RPMI7951 (cell line): ENCODE results near the gene STX1A. TPM values are rescaled to one million over a fixed set of nuclear protein-coding genes. Genes with fewer than 3 reads are reported as not detected.
"Not testable (repeated sequence)": the region's sequence is repeated elsewhere in the genome, so short reads cannot be mapped to it uniquely, and the experiment has no call there.

Source experiments
- DNase-seq: peaks from one replicate; pipeline ENCODE4 v3.0.0-alpha.2; 2012; ENCODE audit warnings: low read depth
- total RNA-seq: library from RNA; depleted of rRNA; stranded (reverse); fragments of >200 nt; shearing (Covaris generic); gene quantifications from 2 replicates; pipeline ENCODE4 v1.2.3, GENCODE V29; 2014

Gene STX1A
- total RNA-seq, 1 experiment from 2014 or later, result 36.4 TPM

DNA sequence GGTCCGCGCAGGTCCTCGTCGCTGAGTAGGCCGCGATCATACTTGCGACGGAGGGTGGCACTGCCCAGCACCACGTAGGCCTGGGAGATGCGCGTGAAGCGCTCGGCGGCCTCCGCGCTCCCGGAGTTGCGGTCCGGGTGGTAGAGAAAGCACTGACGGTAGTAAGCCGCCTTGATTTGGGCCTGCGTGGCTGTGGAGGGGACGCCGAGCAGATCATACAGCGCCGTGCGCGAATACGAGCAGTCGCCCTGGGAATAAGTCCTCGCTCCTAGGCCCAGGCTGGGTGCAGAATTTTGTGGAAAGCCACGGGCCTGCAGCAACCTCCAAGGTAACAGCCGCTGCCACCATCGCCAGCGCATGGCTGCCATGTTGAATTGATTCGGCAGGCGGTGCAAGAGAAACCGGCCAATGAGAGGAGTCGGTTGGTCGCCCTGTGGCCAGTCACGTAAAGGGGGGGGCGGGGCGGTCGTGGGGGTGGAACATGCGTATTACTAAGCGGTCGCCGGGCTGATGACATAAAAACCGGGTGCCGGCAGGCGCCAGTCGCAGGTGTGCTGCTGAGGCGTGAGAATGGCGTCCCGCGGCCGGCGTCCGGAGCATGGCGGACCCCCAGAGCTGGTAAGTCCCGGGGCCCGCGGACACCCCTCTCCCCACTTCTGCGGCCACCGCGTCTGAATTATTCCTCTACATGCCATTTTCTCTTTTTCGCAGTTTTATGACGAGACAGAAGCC lies 36.2 kb downstream of the STX1A start, which contains the start of the genes BUD23 and DNAJC30:
BUD23 (plus strand) TSS at position 542 of the 732 bp plus-strand sequence; CDS start at position 571, 29 bp downstream.
DNAJC30 (minus strand) TSS at position 398 of the 732 bp plus-strand sequence; CDS start at position 368, 30 bp downstream.
- DNase-seq, result peak; percentile 93

DNA sequence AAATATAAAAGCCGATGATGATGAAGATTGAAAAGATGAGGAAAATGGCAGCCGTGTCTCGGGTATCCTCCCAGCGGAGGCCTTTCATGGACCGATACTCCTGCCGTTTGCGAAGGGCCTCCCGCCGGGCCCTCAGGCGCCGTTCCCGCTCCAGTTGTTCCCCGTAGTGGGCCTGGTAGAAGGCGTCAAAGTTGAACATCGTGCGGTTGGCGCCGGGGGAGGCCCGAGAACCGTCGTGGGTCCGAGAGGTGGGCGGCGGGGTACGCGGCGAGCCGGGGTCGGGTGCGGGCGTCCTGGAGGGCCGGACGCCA lies 36.8 kb downstream of the STX1A start:
- no peak for DNase-seq

DNA sequence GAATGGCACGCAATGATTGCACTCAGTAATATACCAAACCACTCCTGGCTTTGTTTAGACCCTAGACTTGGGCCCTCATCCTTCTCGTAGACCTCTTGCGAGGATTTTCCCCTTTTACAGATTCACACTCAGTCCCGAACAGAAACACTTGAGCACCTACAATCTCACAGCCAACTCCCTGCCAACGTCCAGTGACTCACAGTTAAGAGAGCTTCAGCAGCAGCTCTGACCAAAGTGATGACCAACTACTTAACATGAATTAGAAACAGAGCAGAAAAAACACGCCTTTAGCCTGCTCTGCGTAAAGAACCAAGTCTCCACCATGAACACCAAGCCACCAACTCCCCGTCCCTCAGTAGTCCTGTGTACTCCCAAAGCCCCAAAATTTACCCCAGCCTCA lies 38.4 kb downstream of the STX1A start:
- DNase-seq, result peak; percentile 49

DNA sequence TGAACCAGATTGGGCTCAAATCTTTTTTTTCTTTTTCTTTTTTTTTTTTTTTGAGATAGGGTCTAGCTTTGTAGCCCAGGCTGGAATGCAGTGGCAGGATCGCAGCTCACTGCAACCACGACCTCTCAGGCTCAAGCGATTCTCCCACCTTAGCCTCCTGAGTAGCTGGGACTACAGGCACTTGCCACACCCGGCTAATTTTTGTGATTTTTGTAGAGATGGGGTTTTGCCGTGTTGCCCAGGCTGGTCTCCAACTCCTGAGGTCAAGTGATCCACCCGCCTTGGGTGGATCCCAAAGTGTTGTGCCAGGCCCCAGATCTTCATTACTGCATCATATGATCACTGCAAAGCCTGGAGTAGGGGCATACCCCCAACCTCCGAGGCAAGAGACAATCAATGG lies 39.0 kb downstream of the STX1A start:
- DNase-seq, result no peak

DNA sequence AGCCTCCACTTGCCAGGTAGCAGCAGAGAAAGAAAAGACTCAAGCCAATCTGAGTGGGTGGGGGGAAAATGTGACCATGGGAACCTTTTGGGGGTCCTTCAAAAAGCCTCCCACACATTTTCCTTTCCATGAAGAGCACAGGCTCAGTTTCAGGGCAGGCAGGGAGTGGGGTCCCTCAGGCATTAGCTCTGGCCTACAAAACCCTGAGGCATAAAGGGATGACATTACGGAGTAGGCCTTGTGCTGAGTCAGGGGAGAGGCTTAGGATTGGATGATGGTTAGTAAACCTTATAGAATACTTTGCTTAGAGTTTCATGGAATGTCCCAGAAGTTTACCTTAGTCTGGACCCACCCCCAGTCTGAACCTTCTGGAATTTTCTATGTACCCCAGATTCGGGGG lies 39.8 kb downstream of the STX1A start:
- no peak for DNase-seq

DNA sequence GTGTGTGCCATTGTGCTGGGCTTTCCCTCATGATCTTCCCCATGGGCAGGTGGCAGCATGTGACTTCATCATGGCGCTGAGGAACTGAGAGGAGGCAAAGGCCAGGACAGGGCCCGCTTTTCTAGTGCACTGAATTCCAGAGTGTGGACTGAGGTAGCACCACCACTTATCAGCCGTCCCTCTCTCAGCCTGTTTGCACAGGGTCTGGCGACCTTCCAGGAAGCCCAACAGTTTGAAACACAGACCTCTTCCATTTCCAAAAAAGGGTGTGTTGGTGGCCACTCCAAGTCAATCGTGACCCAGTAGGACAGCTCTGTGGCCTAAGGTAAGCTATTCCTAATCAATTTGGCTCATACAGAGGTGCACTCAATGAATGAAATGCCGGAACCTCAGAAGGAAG lies 40.6 kb downstream of the STX1A start:
- no peak for DNase-seq

DNA sequence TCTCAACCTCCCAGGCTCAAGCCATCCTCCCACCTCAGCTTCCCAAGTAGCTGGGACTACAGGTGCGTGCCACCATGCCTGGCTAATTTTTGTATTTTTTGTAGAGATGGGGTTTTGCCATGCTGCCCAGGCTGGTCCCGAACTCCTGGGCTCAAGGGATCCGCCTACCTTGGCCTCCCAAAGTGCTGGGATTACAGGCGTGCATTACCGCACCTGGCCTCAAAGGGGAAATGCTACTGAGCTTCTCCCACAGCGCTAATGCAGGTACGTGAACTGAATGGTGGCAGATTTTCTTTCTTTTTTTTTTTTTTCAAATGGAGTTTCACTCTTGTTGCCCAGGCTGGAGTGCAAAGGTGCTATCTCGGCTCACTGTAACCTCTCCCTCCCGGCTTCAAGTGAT lies 43.4 kb downstream of the STX1A start:
- not testable (repeated sequence) for DNase-seq

DNA sequence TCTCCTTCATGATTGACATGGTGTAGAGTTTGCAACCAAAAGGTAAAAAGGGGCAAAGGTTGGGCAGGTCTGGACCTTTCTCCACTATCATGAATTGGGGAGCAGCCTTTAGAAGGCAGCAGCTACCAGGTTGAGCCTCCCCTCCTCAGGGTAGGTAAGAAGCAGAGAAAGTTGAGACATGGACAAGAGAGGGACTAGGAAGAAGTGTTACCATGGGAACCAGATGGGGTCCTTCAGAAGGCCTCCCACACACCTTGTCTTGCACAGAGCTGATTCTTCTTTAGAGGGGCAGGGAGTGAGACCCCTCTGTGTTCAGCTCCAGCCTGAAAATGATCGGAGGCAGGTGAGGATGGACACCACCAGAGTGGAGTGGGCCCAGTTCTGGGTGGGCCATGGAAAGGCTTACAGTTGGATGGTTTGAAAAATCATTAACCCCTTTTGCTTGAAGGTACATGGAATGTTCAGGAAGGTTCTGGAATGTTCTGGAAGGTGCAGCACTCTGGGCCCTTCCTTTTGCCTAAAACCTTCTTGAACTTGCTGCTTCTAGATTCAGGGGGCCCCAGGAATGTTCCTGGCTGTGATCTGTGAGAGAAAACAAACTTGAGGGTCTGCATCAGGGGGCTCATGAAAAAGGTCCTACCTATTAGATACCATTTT lies 44.9 kb downstream of the STX1A start:
- no peak for DNase-seq

DNA sequence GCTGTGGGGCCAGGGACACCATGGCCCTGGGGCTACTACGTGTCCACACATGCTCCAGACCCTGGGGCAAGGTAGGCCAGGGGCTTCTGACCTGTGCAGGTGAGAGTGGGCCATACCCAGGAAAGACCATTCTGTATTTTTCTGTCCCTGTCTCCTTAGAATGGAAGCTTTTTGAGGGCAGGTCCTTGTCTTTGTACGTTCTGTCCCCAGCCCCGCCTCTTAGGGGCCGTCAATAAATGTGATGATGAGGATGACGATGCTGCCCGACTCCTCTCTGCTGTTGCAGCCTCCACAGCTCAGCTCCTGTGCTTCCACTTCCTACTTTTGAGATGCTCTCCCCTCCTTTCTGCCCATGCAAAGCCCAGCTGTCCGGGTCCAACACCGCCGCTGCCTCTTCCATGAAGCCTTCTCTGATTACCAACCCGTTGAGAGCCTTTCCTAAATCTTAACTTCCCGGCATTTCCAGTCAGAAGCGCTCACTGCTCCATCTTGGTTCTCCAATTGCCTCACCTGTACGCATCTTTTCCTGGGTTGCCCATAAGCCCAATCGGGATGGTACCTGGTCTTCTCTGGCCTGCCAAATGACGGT lies 47.5 kb downstream of the STX1A start:
- no peak for DNase-seq

DNA sequence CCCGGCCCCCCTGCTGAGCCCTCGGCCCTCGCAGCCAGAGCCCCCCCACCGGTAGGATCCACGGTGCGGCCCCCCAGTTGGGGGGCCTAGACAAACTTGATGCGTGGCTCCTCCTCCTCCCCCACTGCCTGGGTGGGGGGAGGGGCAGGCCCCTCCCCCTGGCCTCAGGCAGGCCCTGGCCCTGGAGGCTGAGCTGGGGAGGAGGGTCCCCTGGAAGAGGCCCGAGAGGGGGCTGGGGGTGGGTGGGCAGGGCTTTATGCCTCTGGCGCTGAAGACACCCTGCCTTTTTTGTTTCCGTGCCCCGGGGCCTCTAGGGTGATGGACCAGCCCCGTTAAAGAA lies 48.2 kb downstream of the STX1A start:
- DNase-seq, result no peak

DNA sequence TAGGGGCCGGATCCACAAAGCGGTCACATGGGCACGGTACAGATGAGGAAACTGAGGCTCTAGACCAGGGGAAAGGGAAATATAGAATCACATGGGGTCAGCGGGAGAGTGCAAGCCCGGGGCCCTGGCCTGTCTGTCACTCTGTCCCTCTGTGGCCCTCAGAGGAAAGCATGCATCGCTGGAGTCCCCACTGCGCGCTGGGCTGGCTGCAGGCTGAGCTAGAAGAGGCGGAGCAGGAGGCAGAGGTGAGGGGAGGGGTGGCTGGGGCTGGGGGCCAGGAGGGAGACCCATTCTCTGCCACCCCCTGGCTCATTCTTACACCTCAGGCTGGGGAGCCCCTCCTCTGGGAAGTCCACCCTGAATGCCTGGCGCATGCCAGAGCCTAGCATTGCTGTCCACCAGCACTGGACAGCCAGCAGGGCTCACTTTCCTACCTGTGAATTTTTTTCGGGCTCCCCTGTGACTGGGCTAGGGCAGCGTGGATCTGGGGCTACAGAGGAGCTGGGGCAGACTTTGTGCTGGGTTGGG lies 49.5 kb downstream of the STX1A start:
- no peak for DNase-seq

DNA sequence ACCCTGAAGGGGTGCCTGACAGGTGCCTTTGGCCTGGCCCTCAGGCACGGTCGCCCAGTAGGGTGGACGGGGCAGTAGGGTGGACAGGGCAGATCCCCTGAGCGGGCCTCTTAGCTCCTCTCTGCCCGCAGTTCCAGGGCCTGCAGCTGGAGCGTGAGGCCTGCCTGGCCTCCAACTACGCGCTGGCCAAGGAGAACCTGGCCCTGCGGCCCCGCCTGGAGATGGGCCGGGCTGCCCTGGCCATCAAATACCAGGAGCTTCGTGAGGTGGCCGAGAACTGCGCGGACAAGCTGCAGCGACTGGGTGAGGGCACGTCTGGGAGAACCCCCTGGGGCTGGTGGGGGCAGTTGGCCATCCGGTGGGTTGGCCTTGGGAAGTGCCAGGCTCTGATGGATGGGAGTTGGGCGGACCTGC lies 50.2 kb downstream of the STX1A start:
- no peak for DNase-seq

DNA sequence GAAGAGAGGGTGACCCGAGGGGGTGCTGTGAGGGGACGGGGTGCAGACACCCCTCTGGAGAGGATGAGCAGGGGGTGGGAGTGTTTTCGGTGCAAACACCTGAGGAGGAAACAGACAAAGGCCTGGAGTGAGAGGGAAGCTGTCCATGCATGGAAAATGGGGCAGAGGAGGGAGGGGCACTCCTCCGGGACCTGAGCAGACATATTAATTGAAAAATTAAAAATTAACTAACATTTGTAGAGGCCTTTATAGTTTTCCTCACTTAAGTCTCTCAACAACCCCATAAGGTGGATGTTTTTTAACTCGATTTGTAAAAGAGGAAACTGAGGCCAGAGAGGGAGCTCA lies 50.6 kb downstream of the STX1A start:
- DNase-seq, result no peak

DNA sequence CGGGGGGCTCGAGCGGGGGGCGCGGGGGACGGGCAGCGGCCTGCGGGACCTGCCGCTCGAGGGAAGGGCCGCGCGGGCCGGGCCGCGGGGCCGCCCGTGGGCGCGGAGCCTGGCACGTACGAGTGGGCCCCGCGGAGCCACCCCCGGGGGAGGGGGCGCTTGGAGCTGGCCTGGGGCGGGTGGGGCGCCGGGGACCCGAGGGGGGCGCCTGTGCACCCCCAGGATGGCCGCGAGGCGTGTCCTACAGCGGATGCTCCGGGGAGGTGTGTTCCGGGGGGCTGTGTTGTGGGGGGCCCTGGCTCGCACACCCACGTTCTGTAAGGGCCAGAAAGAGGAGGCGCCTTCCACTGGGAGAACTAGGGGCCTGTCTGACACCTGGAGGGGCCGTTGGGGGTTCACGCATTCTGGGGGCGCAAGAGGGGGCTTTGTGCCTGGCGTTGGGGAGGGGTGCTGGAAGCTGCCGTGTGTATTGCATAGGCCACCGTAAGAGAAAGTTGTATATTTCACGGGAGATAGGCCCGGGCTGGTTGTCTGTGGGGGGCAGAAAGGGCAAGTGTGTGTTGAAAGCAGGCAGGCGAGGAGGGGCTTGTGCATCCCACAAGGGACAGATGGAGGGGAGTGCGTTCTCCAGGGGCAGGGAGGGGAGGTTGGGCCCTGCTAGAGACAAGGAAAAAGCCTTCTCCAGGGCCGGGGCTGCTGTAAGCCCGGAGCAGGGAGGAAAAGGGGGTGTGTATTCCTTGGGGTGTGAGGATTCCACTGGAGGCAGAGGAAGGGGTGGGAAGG lies 51.2 kb downstream of the STX1A start:
- DNase-seq, result no peak

DNA sequence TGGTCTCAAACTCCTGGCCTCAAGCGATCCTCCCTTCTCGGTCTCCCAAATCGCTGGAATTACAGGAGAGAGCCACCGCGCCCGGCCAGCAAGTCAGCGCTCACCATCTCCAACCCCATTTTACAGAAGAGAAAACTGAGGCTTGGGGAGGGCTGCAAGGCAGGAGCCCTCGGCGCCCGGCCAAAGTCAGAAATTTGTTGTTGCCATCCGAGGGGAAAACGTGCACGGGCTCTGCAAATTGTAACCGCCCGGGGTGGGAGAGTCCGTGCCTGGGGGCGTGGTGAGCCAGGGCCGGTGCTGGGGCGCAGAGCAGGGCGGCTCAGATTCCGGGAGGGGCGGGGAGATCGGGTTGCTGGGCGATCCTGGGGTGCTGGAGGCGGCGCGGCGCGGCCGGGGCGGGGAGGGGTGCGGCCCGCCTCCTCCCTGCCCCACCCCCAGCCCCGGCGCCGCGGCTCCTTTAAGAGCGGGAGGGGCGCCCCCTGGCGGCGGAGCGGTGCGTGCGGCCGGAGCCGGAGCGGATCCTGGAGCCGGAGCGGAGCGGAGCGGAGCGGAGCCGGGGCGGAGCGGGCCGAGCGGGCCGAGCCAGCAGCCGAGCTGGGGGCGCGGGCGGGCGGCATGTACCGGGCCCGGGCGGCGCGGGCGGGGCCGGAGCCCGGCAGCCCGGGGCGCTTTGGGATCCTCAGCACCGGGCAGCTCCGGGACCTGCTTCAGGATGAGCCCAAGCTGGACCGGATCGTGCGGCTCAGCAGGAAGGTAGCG lies 51.9 kb downstream of the STX1A start, which contains the start of gene VPS37D:
VPS37D (plus strand) TSS at position 488 of the 759 bp plus-strand sequence; CDS start at position 616, 128 bp downstream.
- DNase-seq, result peak; percentile 89

DNA sequence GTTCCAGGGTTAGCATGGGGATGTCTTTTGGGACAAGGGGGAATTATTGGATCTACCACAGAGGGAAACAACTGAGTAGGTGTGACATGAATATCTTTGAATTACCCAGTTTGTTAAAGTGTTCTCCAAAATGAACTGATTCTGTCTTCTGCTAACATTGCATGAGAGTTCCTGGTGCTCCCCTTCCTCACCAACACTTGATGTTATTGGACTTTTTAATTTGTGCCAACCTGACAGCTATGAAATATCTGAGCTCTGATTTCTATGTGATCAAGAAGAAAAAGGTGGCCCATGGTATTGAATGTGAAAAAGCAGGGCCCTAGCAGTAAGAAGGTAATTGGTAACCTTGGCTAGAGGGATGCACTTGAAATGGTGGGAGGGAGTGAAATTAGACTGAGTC lies 56.4 kb downstream of the STX1A start:
- DNase-seq, result no peak

DNA sequence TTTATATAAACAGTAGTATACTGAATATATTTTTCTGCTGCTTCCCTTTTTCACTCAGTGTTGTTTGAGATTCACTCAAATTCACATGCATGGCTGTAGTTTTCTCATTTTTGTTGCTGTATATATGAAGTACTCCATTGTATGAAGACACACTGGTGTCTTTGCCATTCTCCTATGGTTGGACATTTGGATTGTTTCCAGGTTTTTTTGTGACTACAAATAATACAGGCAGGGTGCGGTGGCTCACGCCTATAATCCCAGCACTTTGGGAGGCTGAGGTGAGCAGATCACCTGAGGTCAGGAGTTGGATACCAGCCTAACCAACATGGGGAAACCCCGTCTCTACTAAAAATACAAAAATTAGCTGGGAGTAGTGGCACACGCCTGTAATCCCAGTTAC lies 58.9 kb downstream of the STX1A start:
- DNase-seq, result not testable (repeated sequence)

DNA sequence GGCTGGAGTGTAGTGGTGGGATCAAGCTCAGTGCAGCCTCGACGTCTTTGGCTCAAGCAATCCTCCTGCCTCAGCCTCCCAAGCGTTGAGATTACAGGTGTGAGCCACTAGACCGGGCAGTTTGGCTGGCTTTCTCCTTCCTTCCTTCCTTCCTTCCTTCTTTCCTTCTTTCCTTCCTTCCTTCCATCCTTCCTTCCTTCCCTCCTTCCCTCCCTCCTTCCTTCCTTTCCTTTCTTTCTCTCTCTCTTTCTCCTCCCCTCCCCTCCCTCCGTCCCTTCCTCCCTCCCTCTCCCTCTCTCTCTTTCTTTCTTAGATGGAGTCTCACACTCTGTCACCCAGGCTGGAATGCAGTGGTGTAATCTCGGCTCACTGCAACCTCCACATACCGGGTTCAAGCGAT lies 59.5 kb downstream of the STX1A start:
- no peak for DNase-seq

DNA sequence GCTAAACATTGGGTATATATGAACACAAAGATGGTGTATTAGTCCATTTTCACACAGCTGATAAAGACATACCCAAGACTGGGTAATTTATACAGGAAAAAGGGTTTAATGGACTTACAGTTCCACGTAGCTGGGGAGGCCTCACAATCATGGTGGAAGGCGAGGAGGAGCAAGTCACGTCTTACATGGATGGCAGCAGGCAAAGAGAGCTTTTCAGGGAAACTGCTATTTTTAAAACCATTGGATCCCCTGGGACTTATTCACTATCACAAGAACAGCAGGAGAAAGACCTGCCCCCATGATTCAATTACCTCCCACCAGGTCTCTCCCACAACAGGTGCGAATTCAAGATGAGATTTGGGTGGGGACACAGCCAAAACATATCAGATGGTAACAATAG lies 64.2 kb downstream of the STX1A start:
- DNase-seq, result not testable (repeated sequence)

DNA sequence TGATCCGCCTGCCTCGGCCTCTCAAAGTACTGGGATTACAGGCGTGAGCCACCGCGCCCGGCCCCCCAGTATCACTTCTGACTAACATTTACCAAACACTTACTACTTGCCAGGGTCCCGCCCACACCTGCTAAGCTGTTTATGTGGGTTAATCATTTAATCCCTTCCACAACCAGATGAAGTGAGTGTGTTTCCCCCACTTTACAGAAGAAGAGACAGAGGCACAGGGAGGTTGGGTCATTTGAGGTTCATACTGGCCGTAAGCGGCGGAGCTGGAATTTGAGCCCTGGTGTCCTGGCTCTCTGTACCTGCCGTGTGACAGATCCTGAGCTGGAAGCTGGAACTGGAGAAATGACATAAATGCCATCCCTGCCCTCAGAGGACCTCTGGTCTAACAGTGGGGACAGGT lies 66.9 kb downstream of the STX1A start:
- no peak for DNase-seq

DNA sequence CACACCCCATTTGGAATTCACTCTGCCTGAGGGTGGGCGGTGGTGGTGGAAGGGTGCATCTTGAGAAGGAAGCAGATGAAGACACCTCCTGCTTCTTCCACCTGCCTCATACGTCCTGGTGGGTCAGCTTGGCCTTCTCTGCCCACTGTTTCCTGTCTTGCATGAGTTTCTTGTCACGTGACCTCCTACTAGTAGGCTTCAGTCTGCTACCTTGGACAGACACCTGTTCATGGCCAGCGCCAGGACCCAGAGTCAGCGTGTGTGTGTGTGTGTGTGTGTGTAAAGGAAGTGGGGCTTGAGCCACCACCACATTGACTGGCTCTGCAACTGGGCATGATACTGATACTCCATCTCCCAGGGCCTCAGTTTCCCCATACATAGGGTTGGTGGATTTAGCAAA lies 68.9 kb downstream of the STX1A start:
- DNase-seq, result no peak
